ENCODE data around the gene CCSER1.

DNA sequence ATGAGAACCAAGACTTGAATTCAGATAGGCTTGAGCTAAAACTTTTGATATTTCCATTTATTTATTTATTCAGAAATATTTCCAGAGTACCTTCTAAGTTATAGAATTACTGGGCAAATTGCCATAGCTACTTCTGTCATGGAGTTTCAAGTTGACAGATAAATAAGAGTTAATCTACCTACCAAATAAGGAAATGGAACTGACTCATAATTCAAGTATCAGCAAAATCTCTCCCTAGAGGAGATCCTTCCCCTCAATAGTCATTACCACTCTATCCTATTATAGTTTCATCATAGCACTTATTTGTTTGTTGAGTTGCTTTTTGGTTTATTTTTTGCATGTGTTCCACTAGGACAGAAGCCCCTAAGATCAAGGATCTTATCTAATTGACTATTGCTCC lies 48.8 kb upstream of the CCSER1 start:
- TF ChIP-seq, protein P1, sequence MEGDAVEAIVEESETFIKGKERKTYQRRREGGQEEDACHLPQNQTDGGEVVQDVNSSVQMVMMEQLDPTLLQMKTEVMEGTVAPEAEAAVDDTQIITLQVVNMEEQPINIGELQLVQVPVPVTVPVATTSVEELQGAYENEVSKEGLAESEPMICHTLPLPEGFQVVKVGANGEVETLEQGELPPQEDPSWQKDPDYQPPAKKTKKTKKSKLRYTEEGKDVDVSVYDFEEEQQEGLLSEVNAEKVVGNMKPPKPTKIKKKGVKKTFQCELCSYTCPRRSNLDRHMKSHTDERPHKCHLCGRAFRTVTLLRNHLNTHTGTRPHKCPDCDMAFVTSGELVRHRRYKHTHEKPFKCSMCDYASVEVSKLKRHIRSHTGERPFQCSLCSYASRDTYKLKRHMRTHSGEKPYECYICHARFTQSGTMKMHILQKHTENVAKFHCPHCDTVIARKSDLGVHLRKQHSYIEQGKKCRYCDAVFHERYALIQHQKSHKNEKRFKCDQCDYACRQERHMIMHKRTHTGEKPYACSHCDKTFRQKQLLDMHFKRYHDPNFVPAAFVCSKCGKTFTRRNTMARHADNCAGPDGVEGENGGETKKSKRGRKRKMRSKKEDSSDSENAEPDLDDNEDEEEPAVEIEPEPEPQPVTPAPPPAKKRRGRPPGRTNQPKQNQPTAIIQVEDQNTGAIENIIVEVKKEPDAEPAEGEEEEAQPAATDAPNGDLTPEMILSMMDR (conservative IDR thresholded peaks at IDR 0.05 in 1 of 2, IDR thresholded peaks at IDR 0.05 in 1 of 2; ENCODE audit: extremely low read depth in 1 of 2, insufficient read depth in 1 of 2, low read depth in 1 of 2, low read length in 2 of 2) = no peak
- no peak for TF ChIP-seq EZH2 (IDR thresholded peaks at IDR 0.05; ENCODE audit: borderline replicate concordance, low read length)

All from mammary epithelial cell (primary cell).